Amygdala (tissue), 56 donors: ENCODE measurements around the gene DSCAML1.

Experiments
- DNase-seq, 56 donors: peaks; one replicate each; lab custom pipeline; 2025; lab: John Stamatoyannopoulos, UW

Gene DSCAML1, protein sequence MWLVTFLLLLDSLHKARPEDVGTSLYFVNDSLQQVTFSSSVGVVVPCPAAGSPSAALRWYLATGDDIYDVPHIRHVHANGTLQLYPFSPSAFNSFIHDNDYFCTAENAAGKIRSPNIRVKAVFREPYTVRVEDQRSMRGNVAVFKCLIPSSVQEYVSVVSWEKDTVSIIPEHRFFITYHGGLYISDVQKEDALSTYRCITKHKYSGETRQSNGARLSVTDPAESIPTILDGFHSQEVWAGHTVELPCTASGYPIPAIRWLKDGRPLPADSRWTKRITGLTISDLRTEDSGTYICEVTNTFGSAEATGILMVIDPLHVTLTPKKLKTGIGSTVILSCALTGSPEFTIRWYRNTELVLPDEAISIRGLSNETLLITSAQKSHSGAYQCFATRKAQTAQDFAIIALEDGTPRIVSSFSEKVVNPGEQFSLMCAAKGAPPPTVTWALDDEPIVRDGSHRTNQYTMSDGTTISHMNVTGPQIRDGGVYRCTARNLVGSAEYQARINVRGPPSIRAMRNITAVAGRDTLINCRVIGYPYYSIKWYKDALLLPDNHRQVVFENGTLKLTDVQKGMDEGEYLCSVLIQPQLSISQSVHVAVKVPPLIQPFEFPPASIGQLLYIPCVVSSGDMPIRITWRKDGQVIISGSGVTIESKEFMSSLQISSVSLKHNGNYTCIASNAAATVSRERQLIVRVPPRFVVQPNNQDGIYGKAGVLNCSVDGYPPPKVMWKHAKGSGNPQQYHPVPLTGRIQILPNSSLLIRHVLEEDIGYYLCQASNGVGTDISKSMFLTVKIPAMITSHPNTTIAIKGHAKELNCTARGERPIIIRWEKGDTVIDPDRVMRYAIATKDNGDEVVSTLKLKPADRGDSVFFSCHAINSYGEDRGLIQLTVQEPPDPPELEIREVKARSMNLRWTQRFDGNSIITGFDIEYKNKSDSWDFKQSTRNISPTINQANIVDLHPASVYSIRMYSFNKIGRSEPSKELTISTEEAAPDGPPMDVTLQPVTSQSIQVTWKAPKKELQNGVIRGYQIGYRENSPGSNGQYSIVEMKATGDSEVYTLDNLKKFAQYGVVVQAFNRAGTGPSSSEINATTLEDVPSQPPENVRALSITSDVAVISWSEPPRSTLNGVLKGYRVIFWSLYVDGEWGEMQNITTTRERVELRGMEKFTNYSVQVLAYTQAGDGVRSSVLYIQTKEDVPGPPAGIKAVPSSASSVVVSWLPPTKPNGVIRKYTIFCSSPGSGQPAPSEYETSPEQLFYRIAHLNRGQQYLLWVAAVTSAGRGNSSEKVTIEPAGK (N-terminal part only)

DNA sequence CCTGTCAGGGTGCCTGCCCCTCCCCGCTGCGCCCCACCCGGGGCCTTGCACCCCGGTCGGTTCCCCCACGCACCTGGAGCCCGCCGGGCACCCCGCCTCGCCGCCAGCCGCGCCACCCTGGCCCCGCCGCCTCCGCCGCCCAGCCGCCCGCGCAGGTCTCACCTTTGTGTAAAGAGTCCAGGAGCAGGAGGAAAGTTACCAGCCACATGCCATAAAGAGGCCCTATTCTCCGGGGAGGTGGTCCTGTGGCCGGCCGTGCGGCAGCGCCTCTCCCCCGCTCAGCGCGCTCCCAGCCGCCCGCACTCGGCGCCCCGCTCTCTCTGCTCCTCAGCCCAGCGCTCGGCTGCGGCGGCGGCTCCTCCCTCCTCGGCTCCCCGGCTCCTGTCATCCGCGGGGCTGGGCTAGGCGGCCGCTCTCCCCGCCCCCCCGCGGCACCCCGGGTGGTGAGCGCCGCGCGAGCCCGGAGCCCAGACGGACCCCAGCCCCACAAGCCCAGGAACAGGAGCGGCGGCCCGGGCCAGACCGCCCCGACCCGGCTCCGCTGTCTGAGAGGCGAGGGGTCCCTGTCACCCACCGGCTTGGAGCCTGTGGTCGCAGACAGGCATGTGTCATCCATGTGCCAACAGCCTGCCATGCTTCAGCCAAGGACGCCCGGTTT is at the start of gene DSCAML1:
Gene DSCAML1 (minus strand): TSS at position 345 of the 658 bp plus-strand sequence. CDS start 137 bp downstream, at position 208.
- DNase-seq: peak in 32 of 56 donors; percentile 24 to 73 (median 46)

DNA sequence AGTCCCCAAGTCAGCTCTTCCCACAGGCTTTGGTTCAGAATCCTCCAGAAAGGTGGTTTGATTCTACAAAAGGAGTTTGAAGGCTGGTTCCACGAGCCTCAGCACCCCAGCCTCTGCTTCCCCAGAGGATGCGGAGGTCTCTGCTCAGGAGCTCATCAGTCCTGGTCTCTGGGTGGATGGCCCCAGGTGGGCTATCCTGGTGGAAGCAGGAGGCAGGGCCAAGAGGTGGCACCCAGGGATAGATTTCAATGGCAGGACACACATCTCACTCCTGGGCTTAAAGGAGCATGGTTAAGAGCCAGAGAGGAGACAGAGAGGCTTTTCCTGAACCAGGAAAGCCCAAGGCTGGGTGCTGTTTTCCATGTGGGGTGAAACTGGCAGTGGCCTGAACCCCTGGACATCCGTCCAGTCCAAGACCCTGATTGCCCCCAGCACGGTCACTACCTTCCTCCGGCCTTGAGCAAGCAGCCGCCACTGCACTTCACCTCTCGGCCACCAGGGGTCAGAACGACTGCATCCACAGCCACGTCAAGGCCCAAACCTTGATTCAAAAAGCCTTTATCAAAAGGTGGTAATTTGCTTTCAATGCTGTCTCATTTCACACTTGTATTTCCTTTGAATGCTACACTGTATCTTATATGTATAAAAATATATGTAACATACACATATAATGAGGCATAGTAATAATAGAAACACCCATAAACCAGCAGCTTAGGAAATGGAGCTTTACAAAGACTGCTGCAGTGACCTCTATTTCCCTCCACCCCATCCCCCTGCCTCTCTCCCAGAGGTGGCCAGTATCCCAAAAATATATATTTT is 46.9 kb upstream of the DSCAML1 start:
- peak in 46 of 56 donors; percentile 14 to 85 (median 45) for DNase-seq

DNA sequence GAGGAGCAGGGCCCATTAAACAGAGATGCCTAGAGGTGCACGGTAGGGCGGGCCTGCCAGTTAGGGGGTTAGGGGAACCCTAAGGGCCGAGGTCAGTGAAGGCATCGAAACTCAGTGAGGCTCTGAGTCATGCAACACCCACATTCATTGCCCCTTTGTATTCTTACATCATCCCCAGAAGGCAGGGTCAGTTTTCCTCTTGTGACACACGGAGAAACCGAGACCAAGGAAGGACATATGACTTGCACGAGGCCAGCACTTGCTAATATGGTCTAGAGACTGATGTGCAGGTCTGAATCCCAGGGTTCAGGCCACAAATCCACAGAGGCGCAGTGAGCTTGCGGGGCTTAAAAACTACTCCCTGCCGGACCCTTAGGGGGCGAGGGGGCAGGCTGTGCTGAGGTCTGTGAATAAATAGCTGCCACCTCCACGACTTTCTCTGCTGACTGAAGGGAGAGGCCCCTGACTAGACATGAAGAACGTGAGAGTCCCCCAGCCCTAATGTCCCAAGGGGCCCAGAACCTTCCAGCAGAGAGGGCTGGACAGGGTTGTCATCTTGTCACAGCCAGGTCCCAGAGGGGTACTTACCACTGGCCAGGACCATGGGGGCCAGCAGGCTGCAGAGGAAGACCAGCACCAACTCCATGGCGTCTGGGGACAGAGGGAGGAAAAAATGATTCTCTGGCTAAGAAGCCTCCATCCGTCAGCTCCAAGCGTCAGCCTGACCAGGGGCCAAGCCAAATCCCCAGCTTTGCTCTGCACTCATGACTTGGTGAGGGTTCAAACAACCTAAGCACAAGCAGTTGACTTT is 45.3 kb upstream of the DSCAML1 start:
- DNase-seq: peak in 2 of 56 donors; percentile 15

DNA sequence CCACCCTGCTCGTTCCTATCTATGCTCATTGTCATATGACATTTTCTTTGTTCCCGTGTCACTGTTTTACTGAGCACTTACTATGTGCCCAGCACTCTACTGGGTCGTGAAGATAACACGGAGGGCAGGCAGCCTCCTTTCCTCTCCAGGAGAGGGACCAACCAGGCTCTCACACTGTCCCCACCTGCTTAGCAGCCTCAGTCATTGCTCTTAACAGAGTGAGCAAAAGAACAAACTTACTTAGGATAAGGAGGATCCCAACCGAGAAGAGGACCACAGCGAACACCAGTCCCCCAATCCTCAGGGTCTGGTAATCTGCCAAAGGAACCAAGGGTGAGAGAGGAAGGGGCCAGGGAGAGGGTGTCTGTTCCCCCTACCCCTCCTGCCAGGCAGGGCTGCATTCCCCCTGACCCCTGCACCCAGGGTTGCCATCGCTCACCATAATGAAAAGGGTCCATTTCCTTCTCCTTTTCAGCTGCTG is 44.6 kb upstream of the DSCAML1 start:
- no peak for DNase-seq

DNA sequence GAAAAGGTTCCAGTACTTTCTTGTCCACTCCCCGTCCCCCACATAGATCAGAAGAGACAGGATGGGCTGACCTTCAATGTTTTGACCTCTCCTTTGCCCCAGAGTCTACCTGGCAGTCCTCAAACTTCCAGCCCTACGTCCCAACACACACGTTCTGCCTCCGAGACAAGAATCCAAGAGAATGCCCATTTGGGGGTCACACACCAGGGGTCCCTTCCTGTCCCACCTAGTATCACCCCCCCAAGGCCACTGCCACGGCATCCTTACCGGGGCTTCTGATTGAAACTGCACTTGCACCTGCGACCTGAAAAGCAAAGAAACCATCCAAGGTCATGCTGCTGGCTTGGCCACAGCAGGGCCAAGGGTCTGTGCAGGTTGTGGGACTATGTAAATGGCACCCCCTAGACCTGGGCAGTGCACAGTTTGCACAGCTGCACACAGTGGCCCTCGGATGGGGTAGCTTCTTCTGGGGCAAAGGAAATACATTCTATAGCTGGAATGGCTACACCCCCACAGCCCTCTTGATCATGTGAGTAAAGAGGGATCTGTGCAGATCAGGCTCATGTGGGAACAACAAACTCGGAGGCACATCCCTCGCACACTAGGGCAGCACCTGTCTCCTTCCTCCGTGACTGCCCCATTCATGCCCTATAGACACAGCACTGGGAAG is 44.0 kb upstream of the DSCAML1 start:
- DNase-seq: no peak

DNA sequence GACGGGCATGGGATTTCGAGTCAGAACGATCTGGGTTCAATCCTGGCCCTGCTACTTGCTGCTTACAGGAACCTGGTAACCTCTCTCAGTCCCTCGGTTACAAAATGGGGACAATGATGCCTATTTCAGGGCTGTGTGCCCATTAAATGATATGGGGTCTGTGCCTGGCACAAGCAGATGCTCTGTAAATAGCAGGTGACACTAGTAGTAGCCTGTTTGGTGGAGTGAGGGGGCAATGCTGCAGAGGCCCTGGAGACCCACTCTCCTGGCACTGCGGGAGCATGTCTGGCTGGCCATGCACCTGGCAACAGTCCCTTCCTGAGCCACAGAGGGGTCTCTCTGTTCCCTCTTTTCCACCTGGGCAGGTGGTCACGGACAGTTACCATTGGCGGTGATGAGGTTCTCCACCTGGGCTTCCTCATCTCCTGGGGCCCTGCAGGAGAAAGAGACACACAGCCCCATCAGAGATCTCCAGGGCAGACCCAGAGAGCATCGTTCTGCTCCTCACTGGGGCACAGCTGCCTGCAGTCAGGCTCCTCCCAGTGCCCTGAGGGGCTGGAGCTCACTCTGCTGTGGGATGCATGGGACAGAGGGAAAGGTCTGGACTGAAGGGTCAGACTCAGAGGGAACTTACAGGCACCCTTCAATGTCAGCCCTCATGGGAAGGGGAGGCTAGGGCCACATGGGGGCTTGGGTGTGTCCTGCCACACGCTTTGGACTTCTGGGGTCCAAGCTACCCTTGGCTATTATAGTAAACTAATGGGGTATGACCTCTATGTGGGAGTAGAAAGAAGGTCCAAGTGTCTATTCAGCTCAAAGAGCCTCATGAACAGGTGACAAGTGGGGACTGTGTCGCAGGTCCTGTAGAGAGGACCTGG is 43.2 kb upstream of the DSCAML1 start:
- DNase-seq: no peak

DNA sequence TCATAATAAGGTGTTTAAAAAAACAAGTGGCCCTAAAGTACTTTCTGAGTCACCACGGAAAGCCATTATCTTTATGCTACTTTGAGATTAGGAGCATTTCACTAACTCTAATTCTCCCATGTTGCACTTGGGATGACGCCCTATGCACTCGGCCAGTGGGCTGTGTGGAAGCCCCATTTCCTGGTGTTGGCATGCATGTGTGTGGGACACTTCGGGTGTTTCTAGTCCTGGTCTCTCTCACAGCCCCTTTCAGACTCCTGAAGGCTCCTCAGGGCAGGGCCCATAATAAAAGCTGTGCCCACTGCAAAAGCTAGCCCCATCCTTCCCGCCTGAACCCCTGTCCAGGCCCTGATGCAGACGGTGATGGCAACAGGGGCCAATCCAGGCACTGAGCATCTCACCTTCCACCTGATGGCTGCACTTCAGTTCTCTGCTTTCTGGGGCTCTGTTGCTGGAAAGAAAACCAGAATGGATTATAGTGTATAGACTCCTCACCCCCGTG is 42.4 kb upstream of the DSCAML1 start:
- DNase-seq: no peak

DNA sequence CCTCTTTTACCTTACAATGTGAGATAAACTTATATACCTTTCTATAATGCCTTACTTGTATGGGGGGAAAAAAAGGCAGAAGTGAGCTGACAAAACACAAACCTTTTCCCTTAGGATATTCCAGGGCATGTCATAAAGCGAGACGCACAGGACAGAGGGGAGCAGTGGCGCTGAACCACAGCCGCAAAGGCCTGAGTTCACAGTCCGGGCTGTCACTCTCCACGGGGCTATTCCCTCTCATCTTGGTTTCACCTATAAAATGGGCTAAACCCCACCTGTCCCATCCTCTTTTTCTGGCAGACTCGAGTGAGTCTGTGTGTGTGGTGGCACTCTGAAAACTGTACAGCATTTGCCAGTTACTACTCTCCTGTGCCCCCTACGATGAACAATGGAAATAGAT is 41.9 kb upstream of the DSCAML1 start:
- no peak for DNase-seq

DNA sequence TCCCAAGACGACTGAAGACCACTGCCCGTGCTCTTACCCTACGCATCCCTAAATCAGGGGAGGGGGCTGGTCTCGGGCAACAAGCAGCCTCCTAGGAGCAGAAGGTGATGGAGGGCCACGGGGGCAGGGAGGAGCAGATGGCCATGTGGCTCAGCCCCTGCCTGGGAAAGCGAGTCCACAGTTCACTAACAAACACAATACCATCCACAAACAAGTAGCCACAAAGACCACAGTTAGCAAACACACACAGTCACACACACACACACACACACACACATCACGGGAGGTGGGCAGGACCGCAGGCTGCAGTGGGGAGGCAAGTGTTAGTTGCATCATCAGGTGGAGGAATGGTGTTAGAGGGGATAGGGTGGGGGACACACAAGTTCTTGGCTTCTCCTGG is 40.8 kb upstream of the DSCAML1 start:
- DNase-seq: no peak

DNA sequence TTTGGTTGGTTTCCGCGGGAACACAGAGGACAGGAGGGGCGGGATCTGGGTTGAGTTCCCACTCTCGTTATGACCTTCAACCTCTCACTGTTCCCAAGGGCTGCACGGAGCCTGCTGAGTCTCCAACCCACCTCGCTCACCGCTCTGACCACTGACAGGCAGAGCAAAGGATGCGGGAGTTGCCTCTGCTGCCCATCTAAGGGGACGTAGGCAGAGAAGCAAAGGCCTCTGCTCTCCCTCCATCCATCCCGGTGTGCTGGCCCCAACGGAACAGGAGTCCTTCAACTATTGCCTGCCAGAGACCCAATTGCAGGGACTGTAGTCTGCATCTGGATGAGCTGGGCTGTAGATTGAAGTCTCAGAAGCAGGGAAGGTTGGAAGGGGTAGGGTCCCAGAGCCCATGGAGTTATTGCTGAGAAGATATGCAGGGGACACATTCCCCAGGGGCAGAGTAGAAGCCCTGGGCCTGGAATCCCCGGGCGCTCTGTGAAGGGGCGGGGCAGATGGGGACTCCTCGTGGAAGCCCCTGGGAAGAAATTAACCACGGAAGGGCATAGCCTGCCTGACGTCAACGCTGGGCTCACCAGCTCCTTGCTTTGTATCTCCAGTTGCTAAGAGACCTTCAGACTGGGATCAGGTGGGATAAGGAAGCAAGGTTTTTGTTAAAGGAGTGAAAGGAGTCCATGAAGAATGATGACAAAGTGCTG is 40.2 kb upstream of the DSCAML1 start:
- no peak for DNase-seq

DNA sequence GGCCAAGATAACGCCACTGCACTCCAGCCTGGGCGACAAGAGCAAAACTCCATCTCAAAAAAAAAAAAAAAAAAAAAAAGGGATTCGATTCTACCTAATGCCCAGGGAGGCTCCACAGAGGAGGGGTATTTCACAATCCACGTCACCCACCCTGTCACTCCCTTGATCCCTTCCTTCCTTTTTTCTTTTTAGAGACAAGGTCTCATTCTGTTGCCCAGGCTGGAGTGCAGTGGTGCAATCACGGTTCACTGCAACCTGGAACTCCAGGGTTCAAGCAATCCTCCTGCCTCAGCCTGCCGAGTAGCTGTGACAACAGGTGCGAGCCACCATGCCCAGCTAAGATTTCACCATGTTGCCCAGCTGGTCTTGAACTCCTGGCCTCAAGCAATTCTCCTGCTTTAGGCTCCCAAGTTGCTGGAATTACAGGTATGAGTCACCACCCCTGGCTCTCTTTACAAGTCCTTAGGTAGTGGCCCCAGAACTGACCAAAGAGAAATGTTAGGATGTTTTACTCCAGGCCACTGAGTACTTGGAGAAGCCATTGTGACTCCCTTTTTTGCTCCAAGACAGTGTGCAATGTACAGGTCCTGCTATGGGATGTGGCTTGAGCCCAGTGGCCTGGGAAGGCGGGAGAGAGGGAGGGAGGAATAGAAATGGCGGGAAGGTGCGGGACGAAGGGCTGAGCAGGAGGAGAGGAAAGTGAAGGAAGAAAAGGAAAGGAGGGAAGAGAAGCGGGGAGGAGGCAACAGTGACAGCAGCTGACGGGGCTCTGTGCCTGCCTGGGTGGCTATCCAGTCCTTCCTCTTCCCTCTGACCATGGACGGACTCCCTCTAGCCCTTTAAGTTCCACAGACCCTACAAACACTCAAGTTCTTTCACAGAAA is 39.3 kb upstream of the DSCAML1 start:
- no peak for DNase-seq

DNA sequence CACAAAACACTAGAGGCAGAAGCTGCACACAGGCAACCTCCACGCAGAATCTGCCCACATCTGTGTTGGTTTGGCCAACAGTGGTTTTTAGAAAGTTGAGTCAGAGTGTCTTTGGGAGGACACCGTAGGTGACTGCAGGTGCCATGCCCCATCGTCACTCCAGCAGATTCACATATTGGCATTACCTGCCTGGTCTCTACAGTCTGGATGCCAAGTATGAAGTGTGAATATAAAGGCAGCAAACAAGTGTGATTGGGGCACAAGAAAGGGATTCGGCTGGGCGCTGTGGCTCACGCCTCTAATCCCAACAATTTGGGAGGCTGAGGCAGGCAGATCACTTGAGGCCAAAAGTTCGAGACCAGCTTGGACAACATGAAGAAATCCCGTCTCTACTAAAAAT is 38.6 kb upstream of the DSCAML1 start:
- no peak for DNase-seq

DNA sequence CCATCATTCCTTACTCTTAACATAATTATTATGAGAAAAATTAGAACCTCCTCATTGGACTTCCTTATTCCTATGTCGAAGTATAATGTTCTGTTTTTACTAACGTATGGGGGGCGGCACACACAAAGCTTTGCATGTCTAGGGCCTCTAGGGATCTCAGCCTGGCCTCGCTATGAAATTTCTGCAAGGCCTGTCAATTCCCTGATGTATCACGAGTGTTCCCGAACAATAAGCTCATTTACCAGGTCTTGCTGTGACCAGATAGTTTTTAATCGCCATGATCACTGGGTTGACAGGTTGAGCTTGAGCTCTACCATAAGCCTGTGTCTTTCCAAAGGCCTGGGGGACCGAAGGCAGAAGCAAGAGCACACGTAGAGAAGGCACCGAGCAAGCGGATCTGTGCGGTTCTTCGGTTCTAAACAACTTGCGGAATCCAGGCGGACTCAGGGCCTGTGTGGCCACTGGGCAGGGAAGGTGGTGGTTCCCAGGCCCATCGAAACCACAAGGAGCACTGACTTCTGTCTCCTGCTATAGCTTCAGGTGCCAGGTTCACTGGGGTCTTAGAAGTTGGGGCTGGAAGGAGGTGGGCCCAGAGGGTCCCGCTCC is 37.9 kb upstream of the DSCAML1 start:
- DNase-seq: no peak

DNA sequence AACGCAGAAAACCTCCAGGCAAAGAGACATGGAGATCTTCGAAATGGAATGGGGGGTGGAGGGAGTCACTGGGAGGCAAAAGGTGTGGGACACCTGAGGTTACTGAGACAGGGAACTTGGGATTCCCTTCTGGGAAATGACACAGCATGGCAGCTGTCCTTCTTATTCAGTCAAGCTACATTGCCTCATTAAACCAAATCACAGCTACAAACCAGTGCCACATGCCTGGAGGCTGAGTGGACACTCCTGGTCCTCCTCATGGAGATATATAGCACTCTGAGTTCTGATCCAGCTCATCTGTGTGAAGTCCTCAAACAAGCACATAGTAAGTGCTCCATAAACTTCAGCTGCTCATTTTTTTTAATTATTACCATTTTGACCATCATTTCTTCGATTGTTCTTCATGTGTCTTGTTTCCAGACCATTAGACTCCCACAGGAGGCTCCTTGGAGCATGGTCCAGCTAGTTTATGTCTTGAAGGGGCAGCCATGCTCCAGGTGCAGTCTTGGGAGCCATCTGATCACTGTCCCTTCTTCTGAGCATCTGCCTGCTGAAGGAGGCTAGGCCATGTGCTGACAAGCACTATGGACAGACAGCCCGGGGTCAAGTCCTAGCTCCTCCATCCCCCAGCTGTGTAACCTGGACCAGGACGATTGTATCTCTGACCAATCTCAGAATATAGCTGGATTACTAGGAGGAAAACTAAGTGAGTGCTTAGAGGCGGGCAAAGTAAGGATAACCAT is 37.2 kb upstream of the DSCAML1 start:
- no peak for DNase-seq
